ENCODE measurements around the gene LMO4. TPM values are rescaled to one million over a fixed set of nuclear protein-coding genes. Genes with fewer than 3 reads are reported as not detected.

Gene LMO4, protein sequence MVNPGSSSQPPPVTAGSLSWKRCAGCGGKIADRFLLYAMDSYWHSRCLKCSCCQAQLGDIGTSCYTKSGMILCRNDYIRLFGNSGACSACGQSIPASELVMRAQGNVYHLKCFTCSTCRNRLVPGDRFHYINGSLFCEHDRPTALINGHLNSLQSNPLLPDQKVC
- 10 to 100 TPM; 56.9 to 66.1 TPM for total RNA-seq
- polyA plus RNA-seq (ENCODE audit: insufficient read length in 6 of 6): 100 to 1,000 TPM; 251 to 298 (median 255) TPM
- long read RNA-seq, donor 1, full-length matches to known transcripts: 186 of 197 reads
- long read RNA-seq, donor 1, partial matches to known transcripts: 11 of 197 reads
- long read RNA-seq, donor 1, other reads (novel, unspliced or antisense): 0 of 197 reads
- long read RNA-seq, donor 2, full-length matches to known transcripts: 152 of 159 reads
- long read RNA-seq, donor 2, partial matches to known transcripts: 7 of 159 reads
- long read RNA-seq, donor 2, other reads (novel, unspliced or antisense): 0 of 159 reads
- long read RNA-seq, donor 3, full-length matches to known transcripts: 146 of 146 reads
- long read RNA-seq, donor 3, partial matches to known transcripts: 0 of 146 reads
- long read RNA-seq, donor 3, other reads (novel, unspliced or antisense): 0 of 146 reads
- long read RNA-seq, donor 4, partial matches to known transcripts: 0 of 8 reads
- long read RNA-seq, donor 4, other reads (novel, unspliced or antisense): 7 of 8 reads
- long read RNA-seq, donor 5, full-length matches to known transcripts: 137 of 143 reads
- long read RNA-seq, donor 5, partial matches to known transcripts: 6 of 143 reads
- long read RNA-seq, donor 5, other reads (novel, unspliced or antisense): 0 of 143 reads
- long read RNA-seq, donor 6, full-length matches to known transcripts: 173 of 183 reads
- long read RNA-seq, donor 6, partial matches to known transcripts: 10 of 183 reads
- long read RNA-seq, donor 6, other reads (novel, unspliced or antisense): 0 of 183 reads
- long read RNA-seq, donor 7, full-length matches to known transcripts: 59 of 59 reads
- long read RNA-seq, donor 7, partial matches to known transcripts: 0 of 59 reads
- long read RNA-seq, donor 7, other reads (novel, unspliced or antisense): 0 of 59 reads
- long read RNA-seq, donor 8, full-length matches to known transcripts: 113 of 119 reads
- long read RNA-seq, donor 8, partial matches to known transcripts: 6 of 119 reads
- long read RNA-seq, donor 8, other reads (novel, unspliced or antisense): 0 of 119 reads
- long read RNA-seq, donor 9: 0 reads
- long read RNA-seq, donor 10, partial matches to known transcripts: 1 of 2 reads
- long read RNA-seq, donor 10, other reads (novel, unspliced or antisense): 1 of 2 reads
- long read RNA-seq, donor 11, full-length matches to known transcripts: 77 of 77 reads
- long read RNA-seq, donor 11, partial matches to known transcripts: 0 of 77 reads
- long read RNA-seq, donor 11, other reads (novel, unspliced or antisense): 0 of 77 reads
- long read RNA-seq, donor 12, full-length matches to known transcripts: 113 of 113 reads
- long read RNA-seq, donor 12, partial matches to known transcripts: 0 of 113 reads
- long read RNA-seq, donor 12, other reads (novel, unspliced or antisense): 0 of 113 reads

DNA sequence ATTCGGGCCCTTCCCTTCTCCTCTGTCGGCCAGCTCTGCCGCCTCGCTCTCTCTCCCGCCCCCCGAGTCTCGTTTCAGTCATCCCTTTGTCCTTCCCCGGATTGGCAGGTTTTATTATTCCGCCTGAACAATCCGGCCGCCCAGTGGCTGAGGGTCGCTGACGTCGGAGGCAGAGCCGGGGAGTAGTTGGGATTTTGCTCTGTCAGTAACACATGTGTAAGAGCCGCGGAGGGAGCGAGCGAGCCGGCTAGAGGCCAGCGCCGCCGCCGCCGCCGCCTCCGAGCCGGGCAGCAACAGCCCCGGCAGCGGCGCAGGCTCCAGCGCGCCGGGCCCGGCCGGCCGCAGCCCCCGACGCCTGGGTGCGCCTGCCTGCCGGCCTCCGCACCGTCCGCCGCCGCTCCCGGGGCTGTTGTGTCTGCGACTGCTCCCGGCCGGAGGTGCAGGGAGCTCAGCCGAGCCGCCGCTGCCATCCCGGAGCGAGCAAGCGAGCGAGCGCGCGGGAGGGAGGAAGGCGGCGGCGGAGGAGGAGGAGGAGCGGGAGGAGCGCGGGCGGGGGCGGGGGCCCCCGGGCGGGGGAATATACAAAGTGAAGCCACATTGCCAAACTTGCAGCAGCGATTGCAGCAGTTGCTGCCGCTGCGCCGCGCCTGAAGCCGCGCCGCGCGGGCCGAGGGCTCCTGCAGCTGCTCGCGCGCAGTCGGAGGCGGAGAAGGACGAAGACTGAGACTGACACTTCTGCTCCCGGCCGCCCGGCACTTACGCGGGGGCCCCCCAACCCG, at the start of gene LMO4:
TSS of gene LMO4 (plus strand) at position 609 of the 779 bp plus-strand sequence. CDS start 3,136 bp downstream, outside the sequence.
- intact Hi-C loops (cut with DNase I): loop anchor here in 1 of 2 donors (10.0 kb wide), 1 partner anchor 626 kb away; no protein-coding TSS in a partner anchor
- H3K27me3 ChIP-seq: no peaks in the 10 kb centered on the region
- H3K27ac ChIP-seq: peak within 1 kb of the TSS; percentile 97 to 98

DNA sequence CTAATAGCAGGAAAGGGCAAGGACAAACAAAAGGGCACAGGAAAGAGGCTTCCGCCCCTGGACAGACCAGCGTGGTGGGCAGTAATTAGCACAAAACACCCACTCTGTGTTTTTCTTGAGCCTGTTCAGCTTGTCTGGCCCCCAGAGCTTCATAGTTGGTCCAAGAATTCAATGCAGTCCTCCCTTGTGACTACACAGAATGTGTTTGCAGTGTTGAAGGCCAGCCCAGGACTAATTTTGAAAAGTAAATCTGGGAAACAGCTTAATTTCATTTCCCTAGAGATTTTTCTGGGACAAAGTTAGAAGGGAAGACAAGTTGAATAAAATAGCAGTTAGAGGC, 49.2 kb upstream of the LMO4 start:
- intact Hi-C loops (cut with DNase I): no loop called here

More for the DNA sequence above, at the start of gene LMO4:
- peak within 1 kb of the TSS; percentile 73 to 76 for H3K4me3 ChIP-seq
- peaks cover 0 to 3% of the 10 kb centered on the region in 2 donors for H3K36me3 ChIP-seq
- H3K4me1 ChIP-seq: peaks cover 8 to 32% of the 10 kb centered on the region in 2 donors
- no peaks in the 10 kb centered on the region for H3K9me3 ChIP-seq
- ATAC-seq: peak; percentile 76
- peak; percentile 93 to 98 (median 96) for DNase-seq
- TF ChIP-seq, protein P1, sequence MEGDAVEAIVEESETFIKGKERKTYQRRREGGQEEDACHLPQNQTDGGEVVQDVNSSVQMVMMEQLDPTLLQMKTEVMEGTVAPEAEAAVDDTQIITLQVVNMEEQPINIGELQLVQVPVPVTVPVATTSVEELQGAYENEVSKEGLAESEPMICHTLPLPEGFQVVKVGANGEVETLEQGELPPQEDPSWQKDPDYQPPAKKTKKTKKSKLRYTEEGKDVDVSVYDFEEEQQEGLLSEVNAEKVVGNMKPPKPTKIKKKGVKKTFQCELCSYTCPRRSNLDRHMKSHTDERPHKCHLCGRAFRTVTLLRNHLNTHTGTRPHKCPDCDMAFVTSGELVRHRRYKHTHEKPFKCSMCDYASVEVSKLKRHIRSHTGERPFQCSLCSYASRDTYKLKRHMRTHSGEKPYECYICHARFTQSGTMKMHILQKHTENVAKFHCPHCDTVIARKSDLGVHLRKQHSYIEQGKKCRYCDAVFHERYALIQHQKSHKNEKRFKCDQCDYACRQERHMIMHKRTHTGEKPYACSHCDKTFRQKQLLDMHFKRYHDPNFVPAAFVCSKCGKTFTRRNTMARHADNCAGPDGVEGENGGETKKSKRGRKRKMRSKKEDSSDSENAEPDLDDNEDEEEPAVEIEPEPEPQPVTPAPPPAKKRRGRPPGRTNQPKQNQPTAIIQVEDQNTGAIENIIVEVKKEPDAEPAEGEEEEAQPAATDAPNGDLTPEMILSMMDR (IDR thresholded peaks at IDR 0.05): no peak

DNA sequence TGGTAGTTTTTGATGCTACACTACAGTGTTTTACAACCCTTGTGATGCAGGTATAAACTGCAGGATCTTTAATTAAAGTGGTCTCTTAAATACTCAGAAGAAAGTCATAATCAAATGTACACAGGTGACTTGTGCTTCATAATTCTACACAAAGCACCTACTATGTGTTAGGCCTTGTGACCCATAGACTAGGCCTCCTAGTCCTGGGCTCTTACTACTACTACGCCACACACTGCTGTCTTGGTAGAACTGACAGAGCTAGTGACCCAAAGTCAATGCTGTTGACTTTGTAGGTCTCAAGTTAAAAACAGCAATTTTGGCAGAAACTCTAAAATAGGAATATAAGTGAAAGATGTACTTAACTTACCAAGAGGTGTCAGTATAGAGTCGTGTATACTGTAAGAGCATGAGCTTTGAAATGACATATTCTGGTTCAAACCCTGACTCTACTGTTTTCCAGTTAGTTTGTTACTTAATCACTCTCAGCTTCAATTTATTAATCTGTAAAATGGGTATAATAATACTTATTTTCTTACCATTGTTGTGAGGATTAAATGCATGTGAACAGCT, 48.6 kb upstream of the LMO4 start:
- Histone ChIP-seq H3K9me3 (no peaks in the 10 kb centered on the region), H3K4me1 (no peaks in the 10 kb centered on the region), H3K27ac (no peak overlapping the region), H3K4me3 (no peak overlapping the region), H3K27me3 (no peaks in the 10 kb centered on the region), H3K36me3 (no peaks in the 10 kb centered on the region)
- intact Hi-C loops (cut with DNase I): no loop called here
- TF ChIP-seq, protein P1 (IDR thresholded peaks at IDR 0.05): no peak
- ATAC-seq: no peak
- DNase-seq: no peak

More for the DNA sequence above, 49.2 kb upstream of the LMO4 start:
- no peak overlapping the region for H3K4me3 ChIP-seq
- TF ChIP-seq, protein P1 (IDR thresholded peaks at IDR 0.05): no peak
- DNase-seq (no peak), ATAC-seq (peak; percentile 26)
- H3K27me3 ChIP-seq: no peaks in the 10 kb centered on the region
- no peaks in the 10 kb centered on the region for H3K36me3 ChIP-seq
- no peaks in the 10 kb centered on the region for H3K4me1 ChIP-seq
- H3K9me3 ChIP-seq: no peaks in the 10 kb centered on the region
- no peak overlapping the region for H3K27ac ChIP-seq

Data from left lung (tissue), 14 donors.